HG03565 (cell line): ENCODE measurements around the gene KHDC3L.

Source experiments
- ATAC-seq: cut with Tn5 transposase; IDR thresholded peaks from one replicate; pipeline ENCODE4 v1.9.1; 2021; ENCODE audit warnings: mild to moderate bottlenecking, moderate library complexity; ENCODE audit not compliant: unreplicated experiment

Gene KHDC3L

GRCh38 chr6:73362358-73362757 is at the start of gene KHDC3L:
KHDC3L (plus strand) TSS chr6:73362658; CDS start chr6:73362730, 72 bp downstream.
- ATAC-seq: no peak

- no peak for ATAC-seq
These were observed 47.6 kb upstream of the KHDC3L start for GRCh38 chr6:73314577-73315492.

GRCh38 chr6:73323323-73323722 is 39.1 kb upstream of the KHDC3L start:
- no peak for ATAC-seq

- no peak for ATAC-seq
These were observed 36.8 kb upstream of the KHDC3L start for GRCh38 chr6:73325656-73326055.

GRCh38 chr6:73328790-73329189 is 33.7 kb upstream of the KHDC3L start:
- ATAC-seq: no peak

- peak; percentile 66 for ATAC-seq
These were observed 33.3 kb upstream of the KHDC3L start for GRCh38 chr6:73329201-73329600.

- no peak for ATAC-seq
These were observed 23.1 kb upstream of the KHDC3L start for GRCh38 chr6:73339340-73339739.

- ATAC-seq: no peak
These were observed 22.4 kb upstream of the KHDC3L start for GRCh38 chr6:73340048-73340447.

- no peak for ATAC-seq
These were observed 21.1 kb upstream of the KHDC3L start for GRCh38 chr6:73341335-73341734.

- ATAC-seq: no peak
These were observed 20.3 kb upstream of the KHDC3L start for GRCh38 chr6:73342174-73342573.

- no peak for ATAC-seq
These were observed 19.3 kb upstream of the KHDC3L start for GRCh38 chr6:73343164-73343563.

GRCh38 chr6:73348550-73349204 is 13.8 kb upstream of the KHDC3L start:
- ATAC-seq: no peak

- no peak for ATAC-seq
These were observed 13.1 kb upstream of the KHDC3L start for GRCh38 chr6:73349311-73349710.

GRCh38 chr6:73353636-73354593 is 8.5 kb upstream of the KHDC3L start, which contains the start of gene DPPA5:
DPPA5 (minus strand) TSS chr6:73354276; CDS start chr6:73354225, 51 bp downstream.
- ATAC-seq: no peak

- ATAC-seq: no peak
These were observed 545 bp downstream of the KHDC3L start for GRCh38 chr6:73362869-73363536.

- ATAC-seq: no peak
These were observed 1.0 kb downstream of the KHDC3L start for GRCh38 chr6:73363537-73363875.

- no peak for ATAC-seq
These were observed 1.7 kb downstream of the KHDC3L start for GRCh38 chr6:73364121-73364520.

- ATAC-seq: no peak
These were observed 2.1 kb downstream of the KHDC3L start for GRCh38 chr6:73364549-73364948.

GRCh38 chr6:73367761-73368355 is 5.4 kb downstream of the KHDC3L start:
- ATAC-seq: no peak

GRCh38 chr6:73368675-73369074 is 6.2 kb downstream of the KHDC3L start:
- no peak for ATAC-seq
